ENCODE measurements around the gene TMEM117. TPM values are rescaled to one million over a fixed set of nuclear protein-coding genes. Genes with fewer than 3 reads are reported as not detected.

The TMEM117 gene
- total RNA-seq, 6 experiments from 2014 or later = 2.4 to 15.3 (median 3.1) TPM

- DNase-seq (no peak), ATAC-seq (no peak)
- Histone ChIP-seq H3K9me3 (no peaks in the 10 kb centered on the region), H3K4me1 (no peaks in the 10 kb centered on the region), H3K27me3 (no peaks in the 10 kb centered on the region), H3K36me3 (no peaks in the 10 kb centered on the region), H3K4me3 (no peak overlapping the region), H3K27ac (no peak overlapping the region)
- WGBS (ENCODE audit: insufficient coverage, low coverage, low lambda C conversion rate, missing lambda C conversion rate) = 100% methylated on average over 1 of the region's 1 CpG
- TF ChIP-seq POLR2A (IDR thresholded peaks at IDR 0.05) = no peak
- TF ChIP-seq, protein P1, sequence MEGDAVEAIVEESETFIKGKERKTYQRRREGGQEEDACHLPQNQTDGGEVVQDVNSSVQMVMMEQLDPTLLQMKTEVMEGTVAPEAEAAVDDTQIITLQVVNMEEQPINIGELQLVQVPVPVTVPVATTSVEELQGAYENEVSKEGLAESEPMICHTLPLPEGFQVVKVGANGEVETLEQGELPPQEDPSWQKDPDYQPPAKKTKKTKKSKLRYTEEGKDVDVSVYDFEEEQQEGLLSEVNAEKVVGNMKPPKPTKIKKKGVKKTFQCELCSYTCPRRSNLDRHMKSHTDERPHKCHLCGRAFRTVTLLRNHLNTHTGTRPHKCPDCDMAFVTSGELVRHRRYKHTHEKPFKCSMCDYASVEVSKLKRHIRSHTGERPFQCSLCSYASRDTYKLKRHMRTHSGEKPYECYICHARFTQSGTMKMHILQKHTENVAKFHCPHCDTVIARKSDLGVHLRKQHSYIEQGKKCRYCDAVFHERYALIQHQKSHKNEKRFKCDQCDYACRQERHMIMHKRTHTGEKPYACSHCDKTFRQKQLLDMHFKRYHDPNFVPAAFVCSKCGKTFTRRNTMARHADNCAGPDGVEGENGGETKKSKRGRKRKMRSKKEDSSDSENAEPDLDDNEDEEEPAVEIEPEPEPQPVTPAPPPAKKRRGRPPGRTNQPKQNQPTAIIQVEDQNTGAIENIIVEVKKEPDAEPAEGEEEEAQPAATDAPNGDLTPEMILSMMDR (IDR thresholded peaks at IDR 0.05) = no peak
- intact Hi-C loops (cut with DNase I) = no loop called here
These were observed 292.3 kb downstream of the TMEM117 start for GRCh38 chr12:44127966-44128710.

DNA sequence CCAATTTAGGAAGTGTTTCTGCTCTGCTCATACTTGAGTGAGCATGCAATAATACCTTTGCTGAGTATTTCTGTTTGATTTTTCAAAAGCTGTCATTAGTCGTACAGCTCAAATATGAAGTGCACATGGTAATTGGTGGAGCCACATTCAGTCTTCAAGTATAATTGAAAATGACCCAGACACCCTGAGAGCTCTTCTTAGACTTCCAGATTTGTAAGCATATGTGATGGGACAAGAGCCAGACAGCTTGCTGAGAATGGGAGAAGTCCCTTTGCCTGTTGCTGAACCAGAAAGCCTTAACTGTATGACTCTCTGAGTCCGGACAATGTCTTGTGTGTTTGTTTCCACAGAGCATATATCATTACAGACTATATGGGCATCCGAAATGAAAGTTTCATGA is 307.3 kb downstream of the TMEM117 start:
- intact Hi-C loops (cut with DNase I) = no loop called here
- H3K27ac ChIP-seq = no peak overlapping the region
- DNase-seq (no peak), ATAC-seq (no peak)
- no peaks in the 10 kb centered on the region for H3K4me1 ChIP-seq
- TF ChIP-seq POLR2A (IDR thresholded peaks at IDR 0.05) = no peak
- TF ChIP-seq, protein P1 (IDR thresholded peaks at IDR 0.05) = no peak
- no peaks in the 10 kb centered on the region for H3K9me3 ChIP-seq
- H3K36me3 ChIP-seq = no peaks in the 10 kb centered on the region
- 78% methylated on average over 3 of the region's 3 CpGs for WGBS (ENCODE audit: insufficient coverage, low coverage, low lambda C conversion rate, missing lambda C conversion rate)
- H3K4me3 ChIP-seq = no peak overlapping the region
- no peaks in the 10 kb centered on the region for H3K27me3 ChIP-seq

GRCh38 chr12:44148936-44149335 is 313.1 kb downstream of the TMEM117 start:
- ATAC-seq = no peak
- H3K36me3 ChIP-seq = no peaks in the 10 kb centered on the region
- no peak for DNase-seq
- no peaks in the 10 kb centered on the region for H3K27me3 ChIP-seq
- intact Hi-C loops (cut with DNase I) = no loop called here
- no peak overlapping the region for H3K4me3 ChIP-seq
- H3K27ac ChIP-seq = no peak overlapping the region
- H3K9me3 ChIP-seq = no peaks in the 10 kb centered on the region
- 95% methylated on average over 2 of the region's 2 CpGs for WGBS (ENCODE audit: insufficient coverage, low coverage, low lambda C conversion rate, missing lambda C conversion rate)
- H3K4me1 ChIP-seq = no peaks in the 10 kb centered on the region
- TF ChIP-seq, protein P1 (IDR thresholded peaks at IDR 0.05) = no peak
- TF ChIP-seq POLR2A (IDR thresholded peaks at IDR 0.05) = no peak

DNA sequence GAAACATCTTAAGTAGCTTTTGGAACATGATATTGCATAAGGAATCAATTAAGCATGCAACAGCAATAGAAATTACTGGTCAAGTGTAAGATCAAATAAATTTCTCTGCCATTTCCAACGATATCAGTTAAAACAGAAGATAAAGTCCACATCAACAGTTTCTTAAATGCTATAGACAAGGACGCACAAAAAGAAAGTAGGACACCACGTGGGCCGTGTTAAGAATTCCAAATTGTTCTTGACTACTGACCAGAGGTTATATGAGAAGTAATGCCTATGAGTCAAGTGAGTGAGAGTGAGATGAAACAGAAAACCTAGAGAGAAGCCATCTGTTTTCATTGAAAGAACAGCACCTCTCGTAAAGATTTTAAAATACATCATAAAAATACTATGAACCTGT is 318.2 kb downstream of the TMEM117 start:
- no peak overlapping the region for H3K27ac ChIP-seq
- H3K27me3 ChIP-seq = no peaks in the 10 kb centered on the region
- no peaks in the 10 kb centered on the region for H3K36me3 ChIP-seq
- intact Hi-C loops (cut with DNase I) = no loop called here
- WGBS (ENCODE audit: insufficient coverage, low coverage, low lambda C conversion rate, missing lambda C conversion rate) = 90% methylated on average over 5 of the region's 5 CpGs
- no peak for DNase-seq
- peaks cover 0 to 5% (median 2%) of the 10 kb centered on the region in 4 donors for H3K4me1 ChIP-seq
- ATAC-seq = no peak
- H3K9me3 ChIP-seq = no peaks in the 10 kb centered on the region
- no peak for TF ChIP-seq POLR2A (IDR thresholded peaks at IDR 0.05)
- TF ChIP-seq, protein P1 (IDR thresholded peaks at IDR 0.05) = no peak
- H3K4me3 ChIP-seq = no peak overlapping the region
